Activated T-cell treated with anti-CD3 and anti-CD28 coated beads, Interleukin-2, amount 50 U/mL, for 1 hour (primary cell): Measurements from ENCODE around the gene ACO1.
A peak's percentile ranks its signal among the peaks of the same experiment; 100 is the strongest.

Experiments used
- DNase-seq: peaks from one replicate; pipeline ENCODE4 v3.0.0-alpha.2; 2020

Gene ACO1

DNA sequence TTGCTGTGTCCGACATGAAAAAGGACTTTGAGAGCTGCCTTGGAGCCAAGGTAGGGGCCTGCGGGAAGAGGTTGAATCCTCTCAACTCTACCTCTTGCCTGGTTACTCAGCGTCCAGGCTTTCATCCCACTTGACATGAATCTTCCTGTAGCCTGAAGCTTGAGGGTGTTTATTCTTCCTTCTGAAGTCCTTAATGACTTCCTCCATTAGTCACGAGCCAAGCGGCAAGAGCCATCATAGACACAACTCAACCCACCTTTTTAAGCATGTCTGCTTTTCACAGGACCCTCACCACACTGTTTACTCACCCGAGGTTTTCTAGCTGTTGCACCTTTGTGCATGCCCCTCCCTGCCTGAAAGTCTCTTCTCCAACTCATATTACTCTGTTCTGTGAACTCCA is 40.2 kb downstream of the ACO1 start:
- DNase-seq = no peak

DNA sequence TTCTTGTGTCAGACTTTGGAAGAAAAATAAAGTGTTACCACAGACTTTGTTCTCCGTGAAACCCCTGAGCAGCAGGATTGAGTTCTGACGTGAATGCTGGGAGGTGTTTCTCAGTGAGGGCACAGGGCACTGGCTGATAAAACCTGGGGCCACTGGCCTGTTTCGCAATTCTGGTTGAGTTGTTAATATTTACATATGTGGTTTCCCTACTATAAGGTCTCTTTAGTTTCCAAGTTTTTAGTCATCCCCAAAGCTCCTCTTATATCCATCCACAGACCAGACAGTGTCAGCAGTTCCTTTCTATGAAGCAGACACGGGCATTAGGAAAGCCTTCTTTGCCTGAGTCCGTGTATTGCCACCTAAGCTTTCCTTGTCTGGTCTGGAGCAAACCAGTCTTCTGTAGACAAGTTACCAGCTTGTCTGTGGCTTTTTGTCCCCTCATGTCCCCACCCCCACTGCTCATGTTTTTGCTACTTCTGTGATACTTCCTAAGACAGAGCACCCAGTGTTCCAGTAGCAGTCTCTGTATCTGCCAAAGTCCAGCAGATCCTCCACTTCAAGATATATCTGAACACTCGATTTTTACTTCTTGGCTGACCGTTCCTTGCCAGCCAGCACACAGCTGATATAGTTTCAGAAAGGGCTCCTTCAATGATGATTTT is 42.0 kb downstream of the ACO1 start:
- DNase-seq = no peak

DNA sequence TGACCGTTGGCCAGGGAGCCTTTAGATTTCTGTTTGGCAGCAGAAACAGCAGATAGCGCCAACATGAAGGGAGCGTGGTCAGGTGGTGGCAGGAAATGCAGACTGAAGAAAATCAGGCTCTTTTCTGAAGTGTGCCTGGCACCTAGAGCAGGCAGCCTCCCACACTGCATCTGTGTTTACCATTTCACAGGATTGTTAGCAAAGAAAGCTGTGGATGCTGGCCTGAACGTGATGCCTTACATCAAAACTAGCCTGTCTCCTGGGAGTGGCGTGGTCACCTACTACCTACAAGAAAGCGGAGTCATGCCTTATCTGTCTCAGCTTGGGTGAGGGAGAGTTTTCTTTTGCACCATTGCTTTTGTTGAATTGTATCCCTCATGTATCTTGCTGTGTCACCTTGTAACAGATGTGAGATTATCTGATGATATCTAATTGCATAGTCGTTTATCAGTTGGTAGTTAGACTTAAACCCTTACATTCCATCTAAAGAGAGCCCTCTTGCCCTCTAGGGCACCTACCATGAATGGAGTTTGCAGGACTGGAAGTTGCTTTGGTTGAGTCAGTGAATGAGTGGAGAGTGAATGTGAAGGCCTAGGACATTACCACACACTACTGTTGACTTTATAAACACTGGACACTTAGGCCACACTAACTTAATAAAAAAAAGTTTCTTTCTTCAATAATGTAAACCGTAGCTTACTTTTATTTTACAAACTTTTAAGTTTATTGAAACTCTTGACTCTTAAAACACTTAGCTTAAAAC is 42.8 kb downstream of the ACO1 start:
- no peak for DNase-seq

DNA sequence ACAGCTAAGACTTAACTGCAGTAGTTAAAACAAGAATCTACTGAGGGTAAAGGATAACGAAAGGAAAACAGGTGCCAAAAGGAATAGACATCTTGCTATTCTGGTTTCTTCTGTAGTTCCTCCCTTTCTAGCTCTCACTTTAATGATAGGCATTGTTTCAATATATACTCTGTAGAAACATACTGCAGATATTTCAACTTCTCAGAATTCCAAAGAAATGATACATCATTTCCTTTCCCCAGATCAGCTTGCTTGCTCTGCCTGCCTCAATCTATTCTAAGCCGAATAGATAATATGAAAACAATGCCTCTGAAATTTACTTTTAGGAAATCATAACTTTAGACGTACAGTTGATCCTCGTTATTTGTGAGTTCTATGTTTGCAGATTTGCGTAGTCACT is 46.3 kb downstream of the ACO1 start:
- no peak for DNase-seq

DNA sequence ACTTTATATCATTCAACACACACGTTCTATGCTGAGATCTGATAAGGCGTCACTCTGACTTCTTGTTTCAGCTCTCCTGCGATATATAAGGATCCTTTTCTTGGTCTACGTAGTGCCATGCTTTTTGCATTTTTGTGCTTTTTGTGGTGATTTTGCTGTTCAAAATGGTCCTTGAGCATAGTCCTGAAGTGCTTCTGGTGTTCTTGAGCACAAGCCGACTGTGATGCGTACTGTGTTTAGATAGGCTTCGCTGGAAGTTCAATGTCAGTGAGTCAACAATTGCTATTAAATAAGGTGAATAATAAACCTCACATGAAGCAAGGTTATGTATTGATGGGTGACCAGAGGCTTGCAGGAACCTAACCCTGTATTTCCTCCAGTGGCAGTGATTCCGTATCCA is 46.8 kb downstream of the ACO1 start:
- DNase-seq = no peak

DNA sequence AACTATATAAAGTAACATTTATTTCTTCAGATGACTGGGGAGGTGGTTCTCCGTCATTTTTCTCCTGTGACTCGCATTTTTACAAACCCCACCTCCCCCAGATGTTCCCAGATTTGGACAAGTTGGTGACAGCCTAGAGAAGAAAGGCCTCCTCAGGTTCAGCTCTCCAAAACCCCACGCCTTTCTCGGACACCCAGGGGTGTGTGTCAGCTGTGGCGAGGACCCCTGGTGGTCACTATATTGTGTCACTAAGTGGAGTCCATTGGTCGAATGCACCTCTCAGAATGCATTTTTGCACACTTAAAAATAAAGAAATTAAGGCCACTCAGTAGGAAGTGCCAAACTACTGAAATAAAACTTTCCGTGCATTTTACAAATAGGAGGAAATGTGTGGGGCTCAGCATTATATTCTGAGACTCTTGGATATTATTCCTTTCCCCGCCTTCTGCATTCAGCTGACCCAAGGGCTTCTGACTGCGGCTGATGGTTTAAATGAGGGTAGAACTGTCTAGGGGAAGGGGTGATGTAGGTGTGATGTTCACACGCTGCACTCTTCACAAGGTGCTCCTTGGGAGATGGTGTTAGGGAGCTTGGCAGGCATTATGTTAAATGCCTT is 47.6 kb downstream of the ACO1 start:
- peak; percentile 31 for DNase-seq

DNA sequence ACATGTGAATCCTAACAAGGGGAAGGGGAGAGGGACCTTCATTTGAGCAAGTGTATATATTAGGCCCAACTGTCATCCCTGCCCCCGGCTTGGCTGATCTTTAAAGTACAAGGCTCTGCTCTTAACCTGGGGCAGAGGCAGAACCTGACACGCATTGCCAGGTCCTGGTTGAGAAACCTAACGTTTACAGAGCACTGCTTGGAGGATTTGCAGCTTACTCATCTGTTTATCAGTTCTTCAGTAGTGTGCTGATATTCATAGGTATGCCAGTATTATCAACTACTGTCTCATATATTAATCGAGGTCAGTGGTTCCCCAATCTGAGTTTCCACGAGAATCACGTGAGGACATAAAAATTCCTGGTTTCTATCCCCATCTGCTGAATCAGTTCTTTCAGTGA is 50.4 kb downstream of the ACO1 start:
- no peak for DNase-seq

DNA sequence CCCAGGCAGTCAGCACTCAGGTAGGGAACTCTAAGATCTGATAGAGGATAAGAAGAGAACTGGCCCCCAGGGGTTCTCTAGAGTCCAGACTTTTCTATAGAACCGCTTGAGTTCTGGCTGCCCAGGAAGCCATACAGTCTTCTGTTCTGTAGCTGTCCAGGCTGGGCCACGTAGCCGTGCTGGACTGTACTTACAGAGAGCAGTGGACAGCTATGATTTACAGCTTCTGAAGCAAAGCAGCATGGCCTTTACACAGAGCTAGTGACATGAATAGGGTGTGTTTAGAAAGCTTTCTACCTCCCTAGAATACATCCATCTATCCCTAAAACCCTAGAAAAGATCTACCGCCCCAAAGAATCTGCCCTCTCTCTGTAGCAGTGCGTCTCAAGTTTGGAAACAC is 57.2 kb downstream of the ACO1 start:
- no peak for DNase-seq

DNA sequence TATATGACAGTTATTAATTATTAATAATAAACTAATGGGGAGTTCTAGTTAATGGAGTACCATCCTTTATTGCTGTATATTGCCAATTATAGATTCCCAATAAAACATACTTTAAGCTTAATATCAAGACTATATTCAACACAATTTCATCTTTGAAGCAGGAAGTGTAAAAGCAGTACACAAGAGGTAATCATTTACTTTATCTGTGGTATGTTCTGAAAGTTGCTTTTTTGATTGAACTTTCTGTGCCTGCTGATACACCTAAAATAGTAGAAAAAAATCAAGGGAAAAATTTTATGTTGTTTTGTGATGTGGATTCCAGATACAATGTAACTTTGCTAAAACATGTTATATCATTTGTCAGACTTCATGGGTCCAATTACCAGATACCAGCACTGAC is 58.0 kb downstream of the ACO1 start:
- DNase-seq = no peak

DNA sequence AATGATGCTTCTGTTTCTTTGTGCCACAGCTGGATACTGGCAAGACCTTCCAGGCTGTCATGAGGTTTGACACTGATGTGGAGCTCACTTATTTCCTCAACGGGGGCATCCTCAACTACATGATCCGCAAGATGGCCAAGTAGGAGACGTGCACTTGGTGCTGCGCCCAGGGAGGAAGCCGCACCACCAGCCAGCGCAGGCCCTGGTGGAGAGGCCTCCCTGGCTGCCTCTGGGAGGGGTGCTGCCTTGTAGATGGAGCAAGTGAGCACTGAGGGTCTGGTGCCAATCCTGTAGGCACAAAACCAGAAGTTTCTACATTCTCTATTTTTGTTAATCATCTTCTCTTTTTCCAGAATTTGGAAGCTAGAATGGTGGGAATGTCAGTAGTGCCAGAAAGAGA is 65.5 kb downstream of the ACO1 start:
- DNase-seq = no peak

DNA sequence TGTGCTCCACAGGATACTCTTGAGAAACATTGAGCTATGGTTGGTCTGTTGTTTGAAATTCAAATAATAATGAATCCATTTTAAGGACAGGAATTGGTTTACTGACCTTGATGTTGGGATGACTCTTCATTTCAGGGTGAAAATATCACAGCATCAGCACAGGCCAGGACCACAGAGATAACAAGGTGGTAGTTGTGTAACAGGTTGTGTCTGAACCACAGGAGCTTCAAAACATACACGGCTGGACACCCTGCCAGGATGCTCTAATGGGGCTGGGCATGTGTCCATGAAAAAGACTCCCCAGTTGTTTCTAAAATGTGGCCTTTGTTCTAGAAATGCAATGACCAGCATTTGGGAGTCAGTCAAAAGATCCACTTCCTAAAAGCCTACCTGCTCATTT is 69.8 kb downstream of the ACO1 start:
- DNase-seq = no peak

DNA sequence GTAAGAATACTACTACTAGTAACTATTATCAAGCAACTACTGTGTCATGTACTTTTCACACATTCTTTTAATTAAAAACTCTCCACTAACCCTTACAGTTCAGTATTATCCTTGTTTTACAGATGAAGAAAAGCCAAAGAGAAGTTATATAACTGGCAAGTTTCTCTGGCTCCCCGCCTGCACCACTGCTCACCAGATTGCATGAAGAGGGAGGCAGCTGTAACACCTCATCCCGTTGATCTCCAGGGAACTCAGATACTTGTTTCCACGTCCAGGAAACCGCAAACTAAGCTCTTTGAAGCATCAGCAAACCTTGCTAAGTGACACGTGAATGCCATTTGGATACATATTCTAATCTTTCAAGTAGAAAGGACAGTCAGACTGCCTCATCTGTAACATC is 71.3 kb downstream of the ACO1 start:
- no peak for DNase-seq

DNA sequence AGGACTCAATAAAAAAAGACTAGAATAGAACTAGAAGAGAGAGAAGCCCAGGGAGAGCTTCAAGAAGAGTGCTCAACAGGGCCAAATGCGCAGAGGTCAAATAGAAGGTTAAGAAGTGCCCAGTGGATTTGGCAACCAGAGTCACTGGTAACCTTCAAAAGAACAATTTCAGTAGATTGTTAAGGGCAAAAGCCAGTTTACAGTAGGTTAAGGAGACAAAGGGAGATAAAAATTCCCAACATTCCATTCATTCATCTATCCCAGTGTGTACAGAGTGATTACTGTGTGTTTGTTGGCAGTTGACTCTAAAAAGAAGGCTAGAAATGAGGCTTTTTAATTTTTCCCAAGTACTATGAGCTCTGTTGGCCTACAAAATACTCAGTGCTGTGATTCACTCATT is 72.1 kb downstream of the ACO1 start:
- no peak for DNase-seq

DNA sequence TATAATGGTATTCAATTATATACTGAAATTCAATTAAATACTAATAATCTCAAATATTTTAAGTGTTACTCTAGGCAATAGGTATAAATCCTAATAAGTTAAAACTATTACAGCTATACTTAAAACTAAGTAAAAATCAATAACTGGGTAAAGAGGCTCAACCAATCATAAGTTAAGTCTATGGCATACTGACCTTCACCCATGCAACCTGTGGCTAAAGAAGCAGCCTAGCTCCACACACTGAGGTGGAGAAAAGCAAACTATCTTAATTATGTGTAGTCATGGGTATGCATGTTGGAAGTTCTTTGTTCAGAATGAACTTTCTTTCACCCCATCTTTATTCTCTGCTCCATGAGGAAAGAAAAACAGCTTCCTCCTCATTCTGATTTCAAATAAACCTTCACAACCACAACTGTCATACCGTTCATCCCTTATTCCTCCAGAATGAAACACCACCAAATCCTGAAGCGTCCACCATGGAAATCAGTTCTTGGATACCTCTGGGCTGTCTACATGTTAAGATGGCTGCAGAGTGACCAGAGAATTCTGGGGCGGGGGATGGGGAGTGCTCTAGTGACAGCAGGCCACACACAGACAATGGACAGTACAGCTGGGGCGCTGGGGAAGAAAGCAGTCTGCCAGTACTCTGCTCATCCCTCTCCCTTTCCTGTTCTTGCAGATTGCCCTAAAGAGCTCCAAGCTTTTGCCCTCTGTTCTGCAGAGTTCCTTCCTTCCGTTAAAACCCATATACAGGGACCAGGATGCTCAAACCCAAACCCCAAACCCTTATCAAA is 79.3 kb downstream of the ACO1 start:
- DNase-seq = no peak

DNA sequence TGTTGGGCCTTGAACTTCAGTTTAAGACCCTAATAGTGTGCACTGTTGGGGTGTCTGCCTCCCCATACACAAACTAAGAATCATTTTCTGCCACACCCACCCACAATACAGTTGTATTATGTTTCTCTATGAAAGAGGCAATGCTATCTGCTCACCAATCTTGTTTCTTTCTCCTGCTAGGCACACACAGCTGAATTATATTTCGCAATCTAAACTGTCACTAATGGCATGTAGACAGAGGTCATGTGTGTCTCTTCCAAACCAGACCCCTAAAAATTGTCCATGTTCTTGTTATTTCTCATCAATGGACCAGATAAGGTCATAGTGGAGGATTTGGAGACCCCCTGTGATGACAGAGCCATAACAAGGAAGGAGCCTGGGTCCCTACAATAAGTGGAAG is 84.3 kb downstream of the ACO1 start:
- DNase-seq = no peak

DNA sequence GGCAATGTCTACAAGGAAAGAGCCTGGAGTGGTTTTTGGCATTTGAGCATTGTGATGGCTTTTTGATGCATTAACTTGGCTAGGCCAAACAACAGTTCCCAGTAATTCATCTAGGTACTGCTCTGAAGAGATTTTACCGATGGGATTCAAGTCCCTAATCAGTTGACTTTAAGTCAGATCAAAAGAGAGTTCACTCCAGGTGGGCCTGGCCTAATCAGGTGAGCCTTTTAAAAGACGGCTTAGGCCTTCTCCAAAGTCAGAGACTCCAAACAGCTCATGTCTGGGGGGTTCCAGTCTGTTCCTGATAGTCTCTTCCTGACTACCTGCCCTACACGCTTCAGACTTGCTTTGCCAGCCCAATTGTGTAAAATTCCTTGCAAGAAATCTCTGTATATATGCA is 87.9 kb downstream of the ACO1 start:
- DNase-seq = no peak

DNA sequence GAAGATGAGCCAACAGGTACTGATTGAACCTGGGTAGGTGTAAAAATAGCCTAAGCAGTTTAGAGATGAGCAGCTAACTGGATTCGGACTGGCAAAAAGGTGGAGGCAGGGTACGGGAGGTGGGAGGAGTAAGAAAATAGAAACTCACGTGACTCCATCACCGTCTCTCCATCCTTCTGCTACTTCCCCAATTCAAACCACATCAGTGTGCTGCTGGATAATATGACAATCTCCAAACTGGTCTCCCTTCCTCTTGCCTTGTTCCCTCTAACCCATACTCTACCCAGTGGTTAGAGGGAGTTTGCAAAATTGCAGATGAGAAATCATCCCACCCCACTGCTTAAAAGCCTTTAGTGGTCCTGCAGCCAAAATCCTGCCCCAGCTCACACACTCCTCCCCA is 98.9 kb downstream of the ACO1 start:
- no peak for DNase-seq

DNA sequence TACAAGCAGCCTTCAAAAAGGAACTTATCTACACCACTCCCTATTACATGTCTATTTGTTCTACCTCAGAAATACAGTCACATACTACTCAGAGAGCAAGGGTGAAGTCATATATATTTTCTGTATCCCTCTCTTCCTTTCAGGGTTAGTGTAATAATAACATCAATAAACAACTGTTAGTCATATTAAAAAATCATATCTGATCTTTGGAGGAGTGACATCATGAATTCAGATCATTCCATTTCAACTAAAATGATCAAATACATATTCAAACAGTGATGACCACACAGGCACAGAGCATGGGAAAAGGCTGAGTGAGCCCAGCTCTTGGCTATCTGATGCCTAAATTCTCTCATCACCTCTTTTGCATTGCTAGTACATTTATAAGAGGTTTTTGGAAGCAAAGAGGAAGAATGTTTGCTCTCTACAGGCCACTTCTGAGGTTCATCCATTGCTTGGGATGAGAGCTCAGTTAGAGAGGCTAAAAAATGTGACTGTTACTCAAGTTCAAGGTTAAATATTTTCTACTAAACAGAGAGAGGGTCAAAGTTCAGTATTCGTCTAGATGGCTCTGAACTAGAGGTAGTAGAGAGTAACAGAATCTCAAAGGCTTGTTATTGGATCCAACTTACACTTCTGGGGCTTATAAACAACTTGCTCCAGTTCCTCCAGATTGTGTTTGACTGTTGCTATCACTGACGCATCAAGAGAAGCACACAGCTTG is 102.6 kb downstream of the ACO1 start:
- DNase-seq = no peak

DNA sequence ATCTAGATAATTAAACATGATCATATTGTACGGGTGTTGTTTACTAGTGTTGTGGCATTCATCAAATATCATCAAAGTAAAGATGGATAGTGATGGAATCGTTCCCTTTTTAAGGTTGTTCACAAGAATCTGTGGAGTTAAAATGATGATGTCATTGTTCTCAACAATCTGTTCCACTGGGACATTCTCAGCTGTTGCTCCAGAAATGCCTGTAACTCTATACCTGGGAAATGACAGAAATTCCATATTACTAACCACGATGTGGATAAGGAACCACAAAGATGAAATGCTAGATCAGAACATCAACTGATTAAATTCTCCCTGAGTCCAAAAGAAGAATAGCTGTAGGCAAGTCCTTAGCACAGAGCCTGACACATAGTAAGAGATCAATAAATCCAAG is 103.5 kb downstream of the ACO1 start:
- DNase-seq = no peak

DNA sequence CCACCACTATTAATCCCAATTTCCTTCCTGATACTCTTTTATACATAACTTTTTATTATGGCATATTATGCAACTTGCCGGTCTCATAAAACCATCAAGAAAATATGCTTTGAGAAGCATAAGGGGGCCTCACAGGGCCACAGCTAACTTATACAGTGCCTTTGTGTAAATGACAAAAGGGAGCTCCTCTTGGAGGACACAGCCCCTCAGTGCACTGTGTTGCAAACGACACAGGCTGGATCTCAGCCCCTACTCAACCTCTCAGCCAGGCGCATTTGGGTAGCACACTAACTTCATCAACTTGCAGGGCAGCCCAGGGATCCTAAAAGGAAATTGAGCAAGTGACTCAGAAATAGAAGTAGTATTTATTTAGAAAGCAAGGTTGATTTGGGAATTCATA is 106.2 kb downstream of the ACO1 start:
- no peak for DNase-seq

DNA sequence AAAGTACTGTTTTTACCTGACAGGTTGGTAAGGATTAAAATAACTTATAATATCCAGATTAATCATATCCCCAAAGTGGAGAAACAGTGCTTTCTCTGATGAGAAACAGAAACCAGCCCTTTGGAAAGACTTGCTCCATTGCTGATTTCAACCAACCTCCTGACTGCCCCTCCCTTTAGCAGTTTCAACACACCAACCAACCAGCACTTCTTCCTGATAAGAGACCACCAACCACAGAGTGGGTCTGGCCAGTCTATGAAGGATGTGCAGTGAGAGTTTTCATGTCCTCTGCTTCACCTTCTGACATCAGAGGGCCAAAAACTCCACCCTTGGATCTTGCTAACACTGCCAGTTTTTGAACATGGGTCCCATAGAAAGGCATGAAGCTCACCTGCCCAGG is 113.5 kb downstream of the ACO1 start:
- no peak for DNase-seq

DNA sequence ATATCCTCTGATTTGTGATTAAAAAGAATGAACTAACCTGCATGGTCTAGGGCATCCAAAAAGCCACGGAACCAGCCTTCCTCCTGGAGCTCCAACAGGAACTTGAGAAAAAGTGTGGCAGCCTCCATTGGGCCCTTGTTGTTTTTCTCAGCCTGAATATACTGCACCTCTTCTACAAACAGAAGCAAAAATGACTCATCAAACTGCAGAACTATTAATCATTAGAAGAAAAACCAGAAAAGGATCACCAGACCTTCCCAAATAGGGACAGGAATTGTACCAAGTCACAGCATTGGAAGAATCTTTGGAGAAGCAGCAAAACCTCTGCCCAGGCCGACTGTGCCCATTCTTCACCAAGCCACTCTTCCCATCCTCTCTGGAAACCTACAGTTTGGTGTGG is 116.3 kb downstream of the ACO1 start:
- DNase-seq = no peak

DNA sequence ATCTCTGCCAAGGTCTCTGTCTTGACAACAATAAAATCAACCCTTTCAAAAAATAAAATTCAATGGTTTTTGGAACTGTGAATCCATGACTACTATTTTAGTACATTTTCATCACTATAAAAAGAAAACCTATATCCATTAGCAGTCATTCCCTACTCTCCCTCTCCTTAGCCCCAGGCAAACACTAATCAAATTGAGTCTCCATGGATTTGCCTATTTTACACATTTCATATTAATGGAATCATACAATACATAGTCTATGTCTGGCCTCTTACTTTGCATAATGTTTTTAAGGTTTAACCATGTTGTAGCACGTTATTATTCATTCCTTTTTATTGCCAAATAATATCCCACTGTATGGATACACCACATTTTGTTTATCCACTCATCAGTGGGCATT is 117.4 kb downstream of the ACO1 start:
- DNase-seq = no peak
